Stimulated activated CD8-positive, alpha-beta memory T cell treated with anti-CD3 and anti-CD28 coated beads, Interleukin-4, amount 100 ng/mL, for 48 hours (primary cell): ENCODE results near the gene DCDC2.
"Not testable (repeated sequence)": the region's sequence is repeated elsewhere in the genome, so short reads cannot be mapped to it uniquely, and the experiment has no call there.

Experiments used
- DNase-seq: peaks from one replicate; pipeline ENCODE4 v3.0.0-alpha.2; 2020

DCDC2 gene

GRCh38 chr6:24357336-24358218 lies at the start of gene DCDC2:
TSS of gene DCDC2 (minus strand) at chr6:24358059. CDS start at chr6:24357750, 309 bp downstream.
- peak; percentile 52 for DNase-seq

- DNase-seq = no peak
Observed at GRCh38 chr6:24405262-24405661, 47.4 kb upstream of the DCDC2 start.

GRCh38 chr6:24403501-24403824 lies 45.6 kb upstream of the DCDC2 start:
- no peak for DNase-seq

- peak; percentile 84 for DNase-seq
Observed at GRCh38 chr6:24402697-24403500, 45.0 kb upstream of the DCDC2 start, which contains the start of gene MRS2. TSS of gene MRS2 (plus strand) at chr6:24402936. CDS start at chr6:24403047, 111 bp downstream.

GRCh38 chr6:24401458-24401857 lies 43.6 kb upstream of the DCDC2 start:
- no peak for DNase-seq

GRCh38 chr6:24400045-24401039 lies 42.5 kb upstream of the DCDC2 start:
- not testable (repeated sequence) for DNase-seq

GRCh38 chr6:24397631-24398030 lies 39.8 kb upstream of the DCDC2 start:
- no peak for DNase-seq

GRCh38 chr6:24396824-24397223 lies 39.0 kb upstream of the DCDC2 start:
- no peak for DNase-seq

- DNase-seq = no peak
Observed at GRCh38 chr6:24394780-24395437, 37.0 kb upstream of the DCDC2 start.

GRCh38 chr6:24394061-24394779 lies 36.4 kb upstream of the DCDC2 start:
- DNase-seq = no peak

GRCh38 chr6:24391756-24392405 lies 34.0 kb upstream of the DCDC2 start:
- DNase-seq = no peak

- DNase-seq = no peak
Observed at GRCh38 chr6:24391208-24391607, 33.3 kb upstream of the DCDC2 start.

- no peak for DNase-seq
Observed at GRCh38 chr6:24387818-24388217, 30.0 kb upstream of the DCDC2 start.

GRCh38 chr6:24385536-24386269 lies 27.8 kb upstream of the DCDC2 start:
- DNase-seq = no peak

- DNase-seq = not testable (repeated sequence)
Observed at GRCh38 chr6:24384369-24385130, 26.7 kb upstream of the DCDC2 start.

GRCh38 chr6:24382891-24383494 lies 25.1 kb upstream of the DCDC2 start:
- DNase-seq = not testable (repeated sequence)

GRCh38 chr6:24382220-24382540 lies 24.3 kb upstream of the DCDC2 start:
- no peak for DNase-seq

- DNase-seq = no peak
Observed at GRCh38 chr6:24381476-24382219, 23.8 kb upstream of the DCDC2 start.
